Caco-2 (cell line): ENCODE measurements around the gene TM4SF1. TPM values are rescaled to one million over a fixed set of nuclear protein-coding genes. Genes with fewer than 3 reads are reported as not detected.

Source experiments
- BruUV-seq: library from RNA; stranded (reverse); fragments of 400-500 nt; replicated peaks from 2 replicates; lab custom pipeline; 2021; lab: Mats Ljungman, UMichigan
- CTCF ChIA-PET: fragments of 300-600 bp; sonication (Branson Sonifier 250); formaldehyde crosslinking; loops from one replicate; lab custom pipeline; 2022; ENCODE audit warnings: antibody characterized with exemption; lab: Charles Lee
- POLR2A ChIA-PET: fragments of 300-600 bp; sonication (Branson Sonifier 250); formaldehyde crosslinking; loops from one replicate; lab custom pipeline; 2022; ENCODE audit warnings: antibody characterized with exemption; lab: Charles Lee
- DNase-seq, 2 experiments: peaks; one replicate each; pipeline versions ENCODE4 v3.0.0 to v3.0.0-alpha.2; 2020 to 2022
- H3K27me3 ChIP-seq: replicated peaks from 2 replicates; pipeline ENCODE4 v1.6.0; 2011; ENCODE audit warnings: low read length; ENCODE audit not compliant: control insufficient read depth, insufficient read depth
- H3K36me3 ChIP-seq: 2 replicates; pipeline ENCODE4 v1.5.1; 2011; ENCODE audit warnings: low read length; ENCODE audit not compliant: control insufficient read depth, insufficient read depth
- H3K4me1 ChIP-seq: fragments of 250-450 bp; sonication (Bioruptor Pico); 2 replicates; pipeline ENCODE4 v1.5.1; 2020; ENCODE audit warnings: mild to moderate bottlenecking
- H3K4me3 ChIP-seq: 2 replicates; pipeline ENCODE4 v1.5.1; 2011; ENCODE audit warnings: low read depth, mild to moderate bottlenecking, control low read depth, low read length
- H3K9me3 ChIP-seq: fragments of 250-450 bp; sonication (Bioruptor Pico); 2 replicates; pipeline ENCODE4 v1.5.1; 2020; ENCODE audit warnings: mild to moderate bottlenecking, moderate library complexity
- H3K27ac Mint-ChIP-seq: one replicate; pipeline ENCODE4 v1.8.0; 2022; ENCODE audit warnings: mixed read lengths; ENCODE audit not compliant: unreplicated experiment
- H3K27me3 Mint-ChIP-seq: one replicate; pipeline ENCODE4 v1.8.0; 2022; ENCODE audit warnings: mixed read lengths; ENCODE audit not compliant: insufficient read depth, unreplicated experiment
- H3K36me3 Mint-ChIP-seq: one replicate; pipeline ENCODE4 v1.8.0; 2022; ENCODE audit warnings: mild to moderate bottlenecking, mixed read lengths; ENCODE audit not compliant: insufficient read depth, unreplicated experiment
- H3K4me1 Mint-ChIP-seq: one replicate; pipeline ENCODE4 v1.8.0; 2022; ENCODE audit warnings: low read depth, mixed read lengths; ENCODE audit not compliant: unreplicated experiment
- H3K4me3 Mint-ChIP-seq: one replicate; pipeline ENCODE4 v1.8.0; 2022; ENCODE audit warnings: mild to moderate bottlenecking, moderate library complexity, mixed read lengths; ENCODE audit not compliant: unreplicated experiment
- H3K9me3 Mint-ChIP-seq: one replicate; pipeline ENCODE4 v1.8.0; 2022; ENCODE audit warnings: mixed read lengths; ENCODE audit not compliant: unreplicated experiment
- CTCF ChIP-seq, 2 experiments: fragments of 200-600 bp in 1 of 2; IDR thresholded peaks; 1 replicate in 1 of 2; 2 replicates in 1 of 2; pipeline versions ENCODE4 v1.5.1 to v1.8.0; 2011 to 2022; ENCODE audit warnings: antibody characterized with exemption in 1 of 2, control low read depth in 1 of 2, inconsistent platforms in 1 of 2, low read depth in 1 of 2, low read length in 1 of 2, mild to moderate bottlenecking in 1 of 2, moderate library complexity in 1 of 2; ENCODE audit not compliant: insufficient read depth in 1 of 2, severe bottlenecking in 1 of 2, unreplicated experiment in 1 of 2
- intact Hi-C: fragments of 100-400 bp; cut with micrococcal nuclease; formaldehyde crosslinking; loops from one replicate; pipeline ENCODE4 v1.10.0; 2022; ENCODE audit not compliant: unreplicated experiment
- total RNA-seq: library from RNA; stranded (reverse); gene quantifications from 2 replicates; pipeline ENCODE4 v1.2.3, GENCODE V29; 2022

Gene TM4SF1
- total RNA-seq, 1 experiment from 2014 or later: 49.2 TPM

GRCh38 chr3:149396476-149396875 is 19.0 kb upstream of the TM4SF1 start:
- no TSS peak for BruUV-seq
- peaks cover 20% of the 10 kb centered on the region for H3K4me1 Mint-ChIP-seq
- no peak overlapping the region for H3K27ac Mint-ChIP-seq
- H3K36me3 ChIP-seq: no peaks in the 10 kb centered on the region
- H3K27me3 ChIP-seq: no peaks in the 10 kb centered on the region
- no peak for TF ChIP-seq CTCF (IDR thresholded peaks at IDR 0.05; ENCODE audit: insufficient read depth in 1 of 2, low read depth in 1 of 2, low read length in 1 of 2, severe bottlenecking in 1 of 2, unreplicated experiment in 1 of 2)
- DNase-seq: no peak
- no peak overlapping the region for H3K4me3 Mint-ChIP-seq
- H3K9me3 Mint-ChIP-seq: no peaks in the 10 kb centered on the region
- no peaks in the 10 kb centered on the region for H3K27me3 Mint-ChIP-seq
- peaks cover 19% of the 10 kb centered on the region for H3K4me1 ChIP-seq
- H3K36me3 Mint-ChIP-seq: no peaks in the 10 kb centered on the region
- ChIA-PET CTCF (interaction anchor here (1.0 kb wide), 1 partner anchor 94 kb away, joined by 3 read pairs; no protein-coding TSS in a partner anchor), POLR2A (no interaction called here)
- 0 out of 2 replicates have a peak, but pooled peaks cover 5% of the 10 kb centered on the region for H3K9me3 ChIP-seq
- intact Hi-C loops: loop anchor here (2.0 to 10.0 kb wide), 2 partner anchors 54 to 442 kb away; no protein-coding TSS in a partner anchor
- no peak overlapping the region for H3K4me3 ChIP-seq

GRCh38 chr3:149395107-149396089 is 17.9 kb upstream of the TM4SF1 start:
- no peak for TF ChIP-seq CTCF (IDR thresholded peaks at IDR 0.05; ENCODE audit: insufficient read depth in 1 of 2, low read depth in 1 of 2, low read length in 1 of 2, severe bottlenecking in 1 of 2, unreplicated experiment in 1 of 2)
- Histone ChIP-seq H3K36me3 (no peaks in the 10 kb centered on the region), H3K4me3 (no peak overlapping the region), H3K4me1 (peaks cover 8% of the 10 kb centered on the region), H3K27me3 (no peaks in the 10 kb centered on the region), H3K9me3 (0 out of 2 replicates have a peak, but pooled peaks cover 1% of the 10 kb centered on the region)
- no TSS peak for BruUV-seq
- Mint-ChIP-seq H3K36me3 (no peaks in the 10 kb centered on the region), H3K27me3 (no peaks in the 10 kb centered on the region), H3K4me3 (no peak overlapping the region), H3K4me1 (peaks cover 26% of the 10 kb centered on the region), H3K27ac (no peak overlapping the region), H3K9me3 (no peaks in the 10 kb centered on the region)
- intact Hi-C loops: loop anchor here (2.0 to 10.0 kb wide), 2 partner anchors 55 to 441 kb away; no protein-coding TSS in a partner anchor
- DNase-seq: no peak
- POLR2A ChIA-PET: no interaction called here
- CTCF ChIA-PET: interaction anchor here (1.0 kb wide), 1 partner anchor 95 kb away, joined by 3 read pairs; no protein-coding TSS in a partner anchor

- H3K9me3 Mint-ChIP-seq: no peaks in the 10 kb centered on the region
- H3K9me3 ChIP-seq: peaks cover 10% of the 10 kb centered on the region; the same call in 1 of the 2 replicates
- H3K4me3 ChIP-seq: no peak overlapping the region
- no peaks in the 10 kb centered on the region for H3K36me3 ChIP-seq
- peaks cover 17% of the 10 kb centered on the region for H3K4me1 ChIP-seq
- peaks cover 4% of the 10 kb centered on the region for H3K36me3 Mint-ChIP-seq
- no peak overlapping the region for H3K4me3 Mint-ChIP-seq
- ChIA-PET POLR2A (no interaction called here), CTCF (no interaction called here)
- intact Hi-C loops: loop anchor here (1.0 to 10.0 kb wide), 4 partner anchors 8 to 439 kb away; no protein-coding TSS in a partner anchor
- H3K4me1 Mint-ChIP-seq: peaks cover 29% of the 10 kb centered on the region
- DNase-seq: peak; percentile 76 to 82
- no peaks in the 10 kb centered on the region for H3K27me3 ChIP-seq
- peak; percentile 90 to 97 for TF ChIP-seq CTCF (IDR thresholded peaks at IDR 0.05; ENCODE audit: insufficient read depth in 1 of 2, low read depth in 1 of 2, low read length in 1 of 2, severe bottlenecking in 1 of 2, unreplicated experiment in 1 of 2)
- no TSS peak for BruUV-seq
- no peak overlapping the region for H3K27ac Mint-ChIP-seq
- no peaks in the 10 kb centered on the region for H3K27me3 Mint-ChIP-seq
Measured at GRCh38 chr3:149393345-149394160, 16.1 kb upstream of the TM4SF1 start.
